GOT3 (cell line): ENCODE measurements around the gene TMEM229B.

Experiments used
- DNase-seq: peaks from one replicate; lab custom pipeline; 2025; ENCODE audit warnings: mixed read lengths; lab: John Stamatoyannopoulos, UW

TMEM229B gene

GRCh38 chr14:67421356-67422224 lies 66.9 kb downstream of the TMEM229B start:
- no peak for DNase-seq
